Calu3 (cell line): Measurements from ENCODE around the gene SPSB2. TPM values are rescaled to one million over a fixed set of nuclear protein-coding genes. Genes with fewer than 3 reads are reported as not detected.

Source experiments
- BruUV-seq: library from RNA; stranded (reverse); fragments of 400-500 nt; replicated peaks from 2 replicates; lab custom pipeline; 2021; lab: Mats Ljungman, UMichigan
- CTCF ChIA-PET: fragments of 300-600 bp; sonication (Branson Sonifier 250); formaldehyde crosslinking; loops from one replicate; lab custom pipeline; 2022; ENCODE audit warnings: antibody characterized with exemption; lab: Charles Lee
- DNase-seq: peaks from one replicate; pipeline ENCODE4 v3.0.0; 2022
- H3K27ac Mint-ChIP-seq: one replicate; pipeline ENCODE4 v1.8.0; 2022; ENCODE audit warnings: mixed read lengths; ENCODE audit not compliant: unreplicated experiment
- H3K27me3 Mint-ChIP-seq: one replicate; pipeline ENCODE4 v1.8.0; 2022; ENCODE audit warnings: mixed read lengths; ENCODE audit not compliant: unreplicated experiment
- H3K36me3 Mint-ChIP-seq: one replicate; pipeline ENCODE4 v1.8.0; 2022; ENCODE audit warnings: mild to moderate bottlenecking, moderate library complexity, mixed read lengths; ENCODE audit not compliant: insufficient read depth, unreplicated experiment
- H3K4me1 Mint-ChIP-seq: one replicate; pipeline ENCODE4 v1.8.0; 2022; ENCODE audit warnings: mild to moderate bottlenecking, low read depth, mixed read lengths; ENCODE audit not compliant: unreplicated experiment
- H3K4me3 Mint-ChIP-seq: one replicate; pipeline ENCODE4 v1.8.0; 2022; ENCODE audit warnings: mild to moderate bottlenecking, low read depth, moderate library complexity, mixed read lengths; ENCODE audit not compliant: unreplicated experiment
- H3K9me3 Mint-ChIP-seq: one replicate; pipeline ENCODE4 v1.8.0; 2022; ENCODE audit warnings: low read depth, mixed read lengths; ENCODE audit not compliant: unreplicated experiment
- CTCF ChIP-seq: fragments of 200-600 bp; IDR thresholded peaks from one replicate; pipeline ENCODE4 v1.8.0; 2022; ENCODE audit warnings: antibody characterized with exemption; ENCODE audit not compliant: unreplicated experiment
- intact Hi-C: fragments of 100-400 bp; cut with micrococcal nuclease; formaldehyde crosslinking; loops from one replicate; pipeline ENCODE4 v1.10.0; 2022; ENCODE audit not compliant: unreplicated experiment
- total RNA-seq: library from RNA; stranded (reverse); gene quantifications from 2 replicates; pipeline ENCODE4 v1.2.3, GENCODE V29; 2022

SPSB2 gene
- total RNA-seq, 1 experiment from 2014 or later: 18.0 TPM

- no TSS peak for BruUV-seq
- intact Hi-C loops: no loop called here
- no peak overlapping the region for H3K4me3 Mint-ChIP-seq
- H3K27me3 Mint-ChIP-seq: peaks cover 88% of the 10 kb centered on the region
- no peak overlapping the region for H3K27ac Mint-ChIP-seq
- CTCF ChIA-PET: interaction anchor here (0.6 to 1.6 kb wide), 4 partner anchors 10 to 61 kb away, joined by 3 to 6 read pairs (median 4); partner anchors contain the start of genes CDCA3, GPR162 and USP5
- DNase-seq: no peak
- peaks cover 16% of the 10 kb centered on the region for H3K36me3 Mint-ChIP-seq
- no peak for TF ChIP-seq CTCF
- H3K4me1 Mint-ChIP-seq: peaks cover 29% of the 10 kb centered on the region
- H3K9me3 Mint-ChIP-seq: no peaks in the 10 kb centered on the region
Measured at GRCh38 chr12:6830999-6831398, 42.1 kb downstream of the SPSB2 start.

GRCh38 chr12:6830286-6830890 lies 42.7 kb downstream of the SPSB2 start:
- H3K27ac Mint-ChIP-seq: no peak overlapping the region
- peaks cover 16% of the 10 kb centered on the region for H3K36me3 Mint-ChIP-seq
- CTCF ChIA-PET: interaction anchor here (0.6 to 1.6 kb wide), 6 partner anchors 9 to 106 kb away, joined by 3 to 6 read pairs (median 4); partner anchors contain the start of genes CDCA3, GPR162 and USP5
- no peaks in the 10 kb centered on the region for H3K9me3 Mint-ChIP-seq
- no peak for DNase-seq
- H3K4me3 Mint-ChIP-seq: no peak overlapping the region
- peaks cover 93% of the 10 kb centered on the region for H3K27me3 Mint-ChIP-seq
- TF ChIP-seq CTCF: no peak
- BruUV-seq: no TSS peak
- intact Hi-C loops: no loop called here
- peaks cover 26% of the 10 kb centered on the region for H3K4me1 Mint-ChIP-seq

GRCh38 chr12:6829536-6830220 lies 43.4 kb downstream of the SPSB2 start:
- H3K27ac Mint-ChIP-seq: no peak overlapping the region
- CTCF ChIA-PET: interaction anchor here (0.9 to 1.8 kb wide), 2 partner anchors 22 to 63 kb away, joined by 4 read pairs; partner anchors contain the start of genes CDCA3 and USP5

More at GRCh38 chr12:6829536-6830220, 43.4 kb downstream of the SPSB2 start:
- H3K27me3 Mint-ChIP-seq: peaks cover 96% of the 10 kb centered on the region
- intact Hi-C loops: loop anchor here (5.0 to 10.0 kb wide), 2 partner anchors 215 to 277 kb away; no protein-coding TSS in a partner anchor
- H3K4me3 Mint-ChIP-seq: peak overlapping the region; percentile 75
- peaks cover 23% of the 10 kb centered on the region for H3K4me1 Mint-ChIP-seq
- no peaks in the 10 kb centered on the region for H3K9me3 Mint-ChIP-seq
- peaks cover 16% of the 10 kb centered on the region for H3K36me3 Mint-ChIP-seq
- BruUV-seq: no TSS peak
- DNase-seq: no peak
- no peak for TF ChIP-seq CTCF
